Hepatocyte (in vitro differentiated cells): ENCODE data around the gene ZDHHC12. TPM values are rescaled to one million over a fixed set of nuclear protein-coding genes. Genes with fewer than 3 reads are reported as not detected.

Experiments used
- DNase-seq: peaks from one replicate; pipeline ENCODE4 v3.0.0-alpha.2; 2016; ENCODE audit warnings: low spot score
- H2AFZ ChIP-seq: fragments of 200-600 bp; sonication (generic); 2 replicates; pipeline ENCODE4 v1.6.0; 2016; ENCODE audit warnings: antibody characterized with exemption, mild to moderate bottlenecking
- H3K27ac ChIP-seq: fragments of 200-600 bp; sonication (generic); 2 replicates; pipeline ENCODE4 v1.5.1; 2016; ENCODE audit warnings: mild to moderate bottlenecking
- H3K27me3 ChIP-seq: fragments of 200-600 bp; sonication (generic); 2 replicates; pipeline ENCODE4 v1.6.1; 2016
- H3K36me3 ChIP-seq: fragments of 200-600 bp; sonication (generic); replicated peaks from 2 replicates; pipeline ENCODE4 v1.5.1; 2016; ENCODE audit warnings: low read depth; ENCODE audit not compliant: insufficient read depth
- H3K4me1 ChIP-seq: fragments of 200-600 bp; sonication (generic); 2 replicates; pipeline ENCODE4 v1.5.1; 2016; ENCODE audit warnings: mild to moderate bottlenecking, moderate library complexity; ENCODE audit not compliant: insufficient read depth
- H3K4me2 ChIP-seq: fragments of 200-600 bp; sonication (generic); 2 replicates; pipeline ENCODE4 v1.6.0; 2016
- H3K4me3 ChIP-seq: fragments of 200-600 bp; sonication (generic); 2 replicates; pipeline ENCODE4 v1.5.1; 2016; ENCODE audit warnings: mild to moderate bottlenecking
- H3K79me2 ChIP-seq: fragments of 200-600 bp; sonication (generic); 2 replicates; pipeline ENCODE4 v1.6.0; 2017; ENCODE audit warnings: mild to moderate bottlenecking
- H3K9me2 ChIP-seq: fragments of 200-600 bp; sonication (generic); replicated peaks from 2 replicates; pipeline ENCODE4 v1.6.0; 2017; ENCODE audit warnings: mild to moderate bottlenecking; ENCODE audit not compliant: insufficient read depth
- H3K9me3 ChIP-seq: fragments of 200-600 bp; sonication (generic); 2 replicates; pipeline ENCODE4 v1.5.1; 2016; ENCODE audit warnings: low read depth, mild to moderate bottlenecking
- H4K20me1 ChIP-seq: fragments of 200-600 bp; sonication (generic); 2 replicates; pipeline ENCODE4 v1.6.0; 2016; ENCODE audit warnings: mild to moderate bottlenecking; ENCODE audit not compliant: insufficient read depth, poor library complexity, severe bottlenecking
- EZH2 ChIP-seq: fragments of 200-600 bp; sonication (generic); IDR thresholded peaks from 2 replicates; pipeline ENCODE4 v1.6.1; 2016; ENCODE audit warnings: antibody characterized with exemption, mild to moderate bottlenecking, borderline replicate concordance
- EZH2phosphoT487 ChIP-seq: fragments of 200-600 bp; sonication (generic); IDR thresholded peaks from one replicate; pipeline ENCODE4 v1.6.1; 2018; ENCODE audit warnings: antibody characterized with exemption, mild to moderate bottlenecking, low read depth, moderate library complexity; ENCODE audit not compliant: unreplicated experiment, severe bottlenecking
- WGBS: methylation state at CpG from one replicate; pipeline ENCODE4 v1.1.6; 2016; ENCODE audit warnings: low lambda C conversion rate; ENCODE audit errors: missing lambda C conversion rate; 5-methylcytosine and 5-hydroxymethylcytosine counted together
- polyA plus RNA-seq: library from polyadenylated mRNA; unstranded; fragments of >200 nt; fragmentation: Nextera tagmentation; extraction: Ambion mirVana; gene quantifications from 2 replicates; pipeline ENCODE4 v1.2.1, GENCODE V29; 2016
- total RNA-seq: library from RNA; depleted of rRNA; stranded (reverse); fragments of >200 nt; gene quantifications from 2 replicates; pipeline ENCODE4 v1.2.3, GENCODE V29; 2014
- TF ChIP-seq, protein P1 (sequence below): fragments of 200-600 bp; sonication (generic); IDR thresholded peaks from 2 replicates; pipeline ENCODE4 v1.5.1; 2016; ENCODE audit warnings: antibody characterized with exemption, mild to moderate bottlenecking; ENCODE audit not compliant: poor library complexity

ZDHHC12 gene
- total and polyA plus RNA-seq, 2 experiments from 2014 or later = 26.2 to 76.3 TPM

DNA sequence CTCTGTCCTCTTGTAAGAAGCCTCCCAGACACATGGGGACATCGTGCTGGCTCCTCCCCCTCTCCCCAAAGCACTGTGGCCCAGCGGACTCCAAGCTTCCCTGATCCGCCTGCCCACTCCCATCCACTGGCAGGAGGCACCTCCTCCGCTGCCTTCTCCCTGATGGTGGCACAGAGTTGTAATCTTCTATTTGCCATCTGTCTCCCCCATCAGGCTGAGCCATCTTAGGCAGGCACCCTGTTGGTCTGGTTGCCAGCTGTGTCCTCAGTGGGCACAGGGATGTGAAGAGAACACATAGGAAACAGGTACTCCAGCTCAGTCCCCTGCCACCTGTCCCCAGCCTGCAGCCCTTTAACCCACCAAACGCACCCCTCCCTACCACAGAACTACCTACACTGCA lies 5.4 kb upstream of the ZDHHC12 start:
- no peak overlapping the region for H3K4me3 ChIP-seq
- no peak overlapping the region for H3K4me2 ChIP-seq
- no peaks in the 10 kb centered on the region for H3K9me2 ChIP-seq
- H3K4me1 ChIP-seq = peaks cover 4% of the 10 kb centered on the region
- no peak for DNase-seq
- no peaks in the 10 kb centered on the region for H3K9me3 ChIP-seq
- TF ChIP-seq EZH2 (no peak), EZH2phosphoT487 (no peak)
- TF ChIP-seq, protein P1, sequence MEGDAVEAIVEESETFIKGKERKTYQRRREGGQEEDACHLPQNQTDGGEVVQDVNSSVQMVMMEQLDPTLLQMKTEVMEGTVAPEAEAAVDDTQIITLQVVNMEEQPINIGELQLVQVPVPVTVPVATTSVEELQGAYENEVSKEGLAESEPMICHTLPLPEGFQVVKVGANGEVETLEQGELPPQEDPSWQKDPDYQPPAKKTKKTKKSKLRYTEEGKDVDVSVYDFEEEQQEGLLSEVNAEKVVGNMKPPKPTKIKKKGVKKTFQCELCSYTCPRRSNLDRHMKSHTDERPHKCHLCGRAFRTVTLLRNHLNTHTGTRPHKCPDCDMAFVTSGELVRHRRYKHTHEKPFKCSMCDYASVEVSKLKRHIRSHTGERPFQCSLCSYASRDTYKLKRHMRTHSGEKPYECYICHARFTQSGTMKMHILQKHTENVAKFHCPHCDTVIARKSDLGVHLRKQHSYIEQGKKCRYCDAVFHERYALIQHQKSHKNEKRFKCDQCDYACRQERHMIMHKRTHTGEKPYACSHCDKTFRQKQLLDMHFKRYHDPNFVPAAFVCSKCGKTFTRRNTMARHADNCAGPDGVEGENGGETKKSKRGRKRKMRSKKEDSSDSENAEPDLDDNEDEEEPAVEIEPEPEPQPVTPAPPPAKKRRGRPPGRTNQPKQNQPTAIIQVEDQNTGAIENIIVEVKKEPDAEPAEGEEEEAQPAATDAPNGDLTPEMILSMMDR = no peak
- no peak overlapping the region for H2AFZ ChIP-seq
- H3K36me3 ChIP-seq = no peaks in the 10 kb centered on the region
- WGBS = 79% methylated on average over 5 of the region's 5 CpGs
- no peak overlapping the region for H3K27ac ChIP-seq
- no peaks in the 10 kb centered on the region for H3K27me3 ChIP-seq
- H4K20me1 ChIP-seq = no peaks in the 10 kb centered on the region
- H3K79me2 ChIP-seq = no peaks in the 10 kb centered on the region

DNA sequence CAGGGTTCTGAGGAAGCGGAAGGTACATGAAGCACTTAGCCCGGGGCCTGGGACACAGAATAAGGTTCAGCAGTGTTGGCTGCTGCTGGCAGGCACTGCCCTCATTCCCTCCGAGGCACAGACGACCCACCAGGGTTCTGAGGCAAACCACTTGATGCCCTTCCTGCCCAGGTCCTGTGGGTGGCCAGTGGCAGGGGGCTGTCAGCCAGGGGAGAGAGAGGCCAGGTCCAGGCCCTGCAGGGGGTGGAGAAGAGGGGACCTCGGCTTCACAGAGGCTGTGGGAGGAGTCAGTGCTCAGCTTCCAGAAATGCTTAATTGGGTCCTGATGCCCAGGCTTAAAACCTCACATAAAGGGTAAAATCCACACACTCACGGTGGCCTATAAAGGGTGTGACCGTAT lies 4.4 kb upstream of the ZDHHC12 start:
- whole genome bisulfite sequencing = 80% methylated on average over 7 of the region's 7 CpGs
- H3K27ac ChIP-seq = no peak overlapping the region
- no peaks in the 10 kb centered on the region for H3K79me2 ChIP-seq
- no peaks in the 10 kb centered on the region for H3K9me3 ChIP-seq
- H3K4me2 ChIP-seq = no peak overlapping the region
- H3K27me3 ChIP-seq = no peaks in the 10 kb centered on the region
- no peak overlapping the region for H2AFZ ChIP-seq
- TF ChIP-seq EZH2 (no peak), EZH2phosphoT487 (no peak)
- TF ChIP-seq, protein P1 = no peak
- H3K4me1 ChIP-seq = peaks cover 6% of the 10 kb centered on the region
- no peak for DNase-seq
- H3K36me3 ChIP-seq = no peaks in the 10 kb centered on the region
- no peaks in the 10 kb centered on the region for H3K9me2 ChIP-seq
- no peaks in the 10 kb centered on the region for H4K20me1 ChIP-seq
- no peak overlapping the region for H3K4me3 ChIP-seq

DNA sequence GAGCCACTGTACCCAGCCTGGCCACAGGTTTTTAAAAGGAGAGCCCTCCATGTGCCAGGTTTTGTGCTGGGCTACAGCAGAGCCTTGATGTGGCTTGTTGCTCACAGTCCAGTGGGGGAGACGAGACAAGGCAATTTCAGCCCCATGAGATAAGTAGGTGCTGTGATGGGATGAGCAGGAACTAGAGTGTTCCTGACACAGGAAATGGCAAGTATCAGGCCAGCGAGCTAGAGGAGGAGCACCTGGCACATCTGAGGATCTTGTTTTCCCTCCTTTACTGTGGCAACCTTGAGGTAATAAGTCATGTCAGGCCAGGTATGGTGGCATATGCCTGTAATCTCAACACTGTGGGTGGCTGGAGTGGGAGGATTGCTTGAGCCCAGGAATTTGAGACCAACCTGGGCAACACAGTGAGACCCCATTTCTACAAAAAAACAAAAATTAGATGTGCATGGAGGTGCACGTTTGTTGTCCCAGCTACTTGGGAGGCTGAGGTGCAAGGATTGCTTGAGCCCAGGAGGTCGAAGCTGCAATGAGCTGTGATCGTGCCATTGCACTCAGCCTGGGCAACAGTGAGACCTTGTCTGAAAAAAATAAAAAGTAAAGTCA lies 3.8 kb upstream of the ZDHHC12 start:
- DNase-seq = no peak
- 90% methylated on average over 5 of the region's 5 CpGs for WGBS
- Histone ChIP-seq H3K79me2 (no peaks in the 10 kb centered on the region), H3K4me3 (no peak overlapping the region), H3K9me3 (no peaks in the 10 kb centered on the region), H3K9me2 (no peaks in the 10 kb centered on the region), H4K20me1 (no peaks in the 10 kb centered on the region), H3K4me2 (no peak overlapping the region), H3K27ac (no peak overlapping the region), H3K27me3 (no peaks in the 10 kb centered on the region), H3K36me3 (no peaks in the 10 kb centered on the region), H3K4me1 (peaks cover 7% of the 10 kb centered on the region), H2AFZ (no peak overlapping the region)
- no peak for TF ChIP-seq EZH2phosphoT487
- TF ChIP-seq EZH2 = no peak
- TF ChIP-seq, protein P1 = no peak
